BE2C (cell line): ENCODE measurements around the gene SCYGR4.

Source experiments
- DNase-seq: peaks from one replicate; pipeline ENCODE4 v3.0.0-alpha.2; 2020
- H3K27me3 ChIP-seq: fragments of 250-450 bp; sonication (Bioruptor Pico); 2 replicates; pipeline ENCODE4 v1.5.1; 2020; ENCODE audit warnings: mild to moderate bottlenecking
- H3K36me3 ChIP-seq: fragments of 250-450 bp; sonication (Bioruptor Pico); 2 replicates; pipeline ENCODE4 v1.5.1; 2020; ENCODE audit warnings: mild to moderate bottlenecking
- H3K4me1 ChIP-seq: fragments of 250-450 bp; sonication (Bioruptor Pico); 2 replicates; pipeline ENCODE4 v1.5.1; 2020
- H3K4me3 ChIP-seq: 2 replicates; pipeline ENCODE4 v1.5.1; 2011; ENCODE audit warnings: low read depth, low read length
- H3K9me3 ChIP-seq: fragments of 250-450 bp; sonication (Bioruptor Pico); 2 replicates; pipeline ENCODE4 v1.5.1; 2020
- TF ChIP-seq, protein P1 (sequence below): IDR thresholded peaks from 2 replicates; pipeline ENCODE4 v1.5.1; 2012; ENCODE audit warnings: mild to moderate bottlenecking, low read depth, low read length

The SCYGR4 gene

DNA sequence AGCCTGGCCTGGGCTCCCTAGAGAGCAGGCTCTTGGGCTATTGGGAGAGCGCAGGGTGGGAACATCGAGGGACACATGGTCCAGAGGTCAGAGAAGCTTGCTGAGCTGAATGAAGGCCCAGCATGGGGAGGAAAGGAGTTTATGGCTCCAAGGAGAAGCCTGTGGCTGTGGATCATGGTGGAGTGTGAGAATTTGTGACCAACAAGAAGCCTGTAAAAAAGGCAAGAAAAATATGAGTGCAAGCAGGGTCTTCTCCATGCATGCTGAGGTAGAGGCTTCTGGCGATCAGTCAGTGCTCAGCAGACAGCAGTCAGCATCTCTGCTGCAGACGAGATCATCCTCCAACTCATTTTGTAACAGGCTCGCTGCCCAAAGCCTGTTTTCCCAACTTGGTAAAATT lies 1.4 kb upstream of the SCYGR4 start:
- no peak overlapping the region for H3K4me3 ChIP-seq
- H3K27me3 ChIP-seq: no peaks in the 10 kb centered on the region
- no peak for DNase-seq
- TF ChIP-seq, protein P1, sequence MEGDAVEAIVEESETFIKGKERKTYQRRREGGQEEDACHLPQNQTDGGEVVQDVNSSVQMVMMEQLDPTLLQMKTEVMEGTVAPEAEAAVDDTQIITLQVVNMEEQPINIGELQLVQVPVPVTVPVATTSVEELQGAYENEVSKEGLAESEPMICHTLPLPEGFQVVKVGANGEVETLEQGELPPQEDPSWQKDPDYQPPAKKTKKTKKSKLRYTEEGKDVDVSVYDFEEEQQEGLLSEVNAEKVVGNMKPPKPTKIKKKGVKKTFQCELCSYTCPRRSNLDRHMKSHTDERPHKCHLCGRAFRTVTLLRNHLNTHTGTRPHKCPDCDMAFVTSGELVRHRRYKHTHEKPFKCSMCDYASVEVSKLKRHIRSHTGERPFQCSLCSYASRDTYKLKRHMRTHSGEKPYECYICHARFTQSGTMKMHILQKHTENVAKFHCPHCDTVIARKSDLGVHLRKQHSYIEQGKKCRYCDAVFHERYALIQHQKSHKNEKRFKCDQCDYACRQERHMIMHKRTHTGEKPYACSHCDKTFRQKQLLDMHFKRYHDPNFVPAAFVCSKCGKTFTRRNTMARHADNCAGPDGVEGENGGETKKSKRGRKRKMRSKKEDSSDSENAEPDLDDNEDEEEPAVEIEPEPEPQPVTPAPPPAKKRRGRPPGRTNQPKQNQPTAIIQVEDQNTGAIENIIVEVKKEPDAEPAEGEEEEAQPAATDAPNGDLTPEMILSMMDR: no peak
- no peaks in the 10 kb centered on the region for H3K4me1 ChIP-seq
- H3K36me3 ChIP-seq: no peaks in the 10 kb centered on the region
- no peaks in the 10 kb centered on the region for H3K9me3 ChIP-seq

DNA sequence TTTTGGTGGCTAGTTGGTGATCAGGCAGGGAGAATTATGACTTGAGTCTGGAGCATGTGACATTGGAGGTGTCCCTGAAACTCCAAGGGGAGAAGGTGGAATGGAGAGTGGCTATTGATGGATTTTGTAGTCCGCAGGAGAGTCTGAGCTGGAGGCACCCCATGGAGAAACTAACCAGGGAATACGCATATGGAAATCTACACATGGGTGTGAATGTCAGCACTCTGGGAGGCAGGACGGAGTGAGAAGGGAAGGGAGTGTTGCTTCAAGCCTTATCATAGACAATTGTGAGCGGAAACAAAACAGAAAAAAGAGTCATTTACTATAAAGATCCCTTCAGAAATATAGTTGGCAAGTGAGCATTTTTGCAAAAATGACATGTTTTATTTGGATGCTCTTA lies 667 bp upstream of the SCYGR4 start:
- TF ChIP-seq, protein P1: no peak
- Histone ChIP-seq H3K4me1 (no peaks in the 10 kb centered on the region), H3K27me3 (no peaks in the 10 kb centered on the region), H3K36me3 (no peaks in the 10 kb centered on the region), H3K4me3 (no peak overlapping the region), H3K9me3 (no peaks in the 10 kb centered on the region)
- DNase-seq: no peak

DNA sequence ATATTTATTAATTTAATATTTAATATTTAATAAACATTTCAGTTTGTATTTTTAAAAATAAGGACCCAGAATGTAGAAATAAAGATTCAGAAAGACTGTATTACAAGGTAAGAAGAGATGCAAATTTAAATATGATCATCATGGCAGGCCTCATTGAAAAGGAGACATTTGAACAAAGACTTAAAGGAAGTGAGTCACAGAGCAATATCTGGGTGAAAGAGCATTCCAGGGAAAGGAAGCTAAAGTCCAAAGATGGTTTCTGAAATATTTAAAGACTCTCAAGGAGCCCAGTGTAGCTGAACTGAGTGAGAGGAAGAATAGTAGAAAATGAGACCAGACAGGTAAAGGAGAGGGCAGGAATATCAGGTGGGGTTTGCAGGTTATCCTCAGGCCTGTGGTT lies 5.9 kb downstream of the SCYGR4 start:
- no peak overlapping the region for H3K4me3 ChIP-seq

DNA sequence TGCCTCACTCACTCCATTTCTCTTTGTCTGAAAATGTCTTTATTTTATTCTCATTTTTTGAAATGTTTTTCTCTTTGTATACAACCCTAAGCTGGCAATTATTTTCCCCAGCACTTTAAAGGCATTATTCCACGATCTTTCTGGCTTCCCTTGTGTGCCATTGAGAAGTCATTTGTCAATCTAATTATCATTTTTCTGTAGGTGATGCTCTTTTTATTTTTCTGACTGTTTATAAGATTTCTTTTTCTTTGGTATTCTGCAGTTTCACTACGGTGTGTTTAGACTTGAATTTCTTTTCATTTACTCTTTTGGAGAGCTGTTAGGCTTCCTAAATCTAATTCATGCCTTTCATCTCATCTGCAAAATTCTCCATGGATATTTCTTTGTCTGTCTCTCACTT lies 8.1 kb downstream of the SCYGR4 start:
- Histone ChIP-seq H3K4me1 (no peaks in the 10 kb centered on the region; the same call in none of the 2 replicates), H3K9me3 (no peaks in the 10 kb centered on the region), H3K36me3 (no peaks in the 10 kb centered on the region), H3K27me3 (no peaks in the 10 kb centered on the region), H3K4me3 (no peak overlapping the region)
- TF ChIP-seq, protein P1: no peak
- no peak for DNase-seq

More for the DNA sequence above, 5.9 kb downstream of the SCYGR4 start:
- H3K36me3 ChIP-seq: no peaks in the 10 kb centered on the region
- no peaks in the 10 kb centered on the region for H3K27me3 ChIP-seq
- no peaks in the 10 kb centered on the region for H3K9me3 ChIP-seq
- TF ChIP-seq, protein P1: no peak
- H3K4me1 ChIP-seq: no peaks in the 10 kb centered on the region; the same call in 1 of the 2 replicates
- DNase-seq: no peak

DNA sequence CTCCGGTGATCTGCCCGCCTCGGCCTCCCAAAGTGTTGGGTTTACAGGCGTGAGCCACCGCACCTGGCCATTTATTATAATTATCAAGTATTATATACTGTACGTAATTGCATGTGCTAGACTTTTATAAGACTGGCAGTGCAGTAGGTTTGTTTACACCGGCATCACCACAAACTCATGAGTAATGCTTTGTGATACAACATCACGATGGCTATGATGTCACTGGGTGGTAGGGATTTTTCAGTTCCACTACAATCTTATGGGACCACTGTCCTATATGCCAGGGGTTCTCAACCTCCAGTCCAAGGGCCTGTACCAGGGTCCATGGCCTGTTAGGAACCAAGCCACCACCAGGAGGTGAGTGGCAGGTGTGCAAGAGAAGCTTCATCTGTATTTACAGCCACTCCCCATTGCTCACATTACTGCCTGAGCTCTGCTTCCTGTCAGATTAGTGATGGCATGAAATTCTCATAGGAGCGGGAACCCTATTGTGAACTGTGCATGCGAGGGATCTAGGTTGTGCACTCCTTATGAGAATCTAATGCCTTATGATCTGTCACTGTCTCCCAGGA lies 9.4 kb downstream of the SCYGR4 start:
- DNase-seq: no peak
- H3K4me1 ChIP-seq: no peaks in the 10 kb centered on the region; the same call in none of the 2 replicates
- H3K9me3 ChIP-seq: no peaks in the 10 kb centered on the region
- H3K36me3 ChIP-seq: no peaks in the 10 kb centered on the region
- no peaks in the 10 kb centered on the region for H3K27me3 ChIP-seq
- TF ChIP-seq, protein P1: no peak
- no peak overlapping the region for H3K4me3 ChIP-seq

DNA sequence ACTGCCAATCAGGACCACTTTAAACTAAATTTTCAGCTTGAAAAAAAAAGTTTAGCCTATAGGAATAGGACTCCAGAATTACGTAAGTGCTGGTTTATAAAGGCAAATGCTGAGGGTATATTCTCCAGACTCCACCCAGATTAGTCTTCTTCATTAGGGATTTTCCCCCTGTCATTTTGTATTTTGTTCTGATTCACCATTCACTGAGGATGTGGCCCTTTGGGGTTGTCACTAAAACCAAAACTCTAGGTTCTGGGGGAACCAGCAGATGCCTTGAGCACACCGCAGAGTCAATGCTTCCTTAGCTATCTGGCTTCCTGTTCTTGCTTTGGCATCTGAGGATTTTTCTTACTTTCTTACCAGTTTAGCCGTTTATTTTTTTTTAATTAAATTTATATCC lies 10.5 kb downstream of the SCYGR4 start:
- no peaks in the 10 kb centered on the region; the same call in none of the 2 replicates for H3K4me1 ChIP-seq
- no peaks in the 10 kb centered on the region for H3K9me3 ChIP-seq
- no peaks in the 10 kb centered on the region for H3K27me3 ChIP-seq
- no peaks in the 10 kb centered on the region for H3K36me3 ChIP-seq
- TF ChIP-seq, protein P1: no peak
- DNase-seq: no peak
- no peak overlapping the region for H3K4me3 ChIP-seq
